Peyer's patch (tissue), 4 donors: ENCODE results near the gene ZW10. TPM values are rescaled to one million over a fixed set of nuclear protein-coding genes. Genes with fewer than 3 reads are reported as not detected.

Experiments
- DNase-seq, 3 donors: peaks; one replicate each; pipeline ENCODE4 v3.0.0-alpha.2; 2017 to 2019
- H3K27ac ChIP-seq, 4 donors: fragments of 200-600 bp; sonication (generic); one replicate each; pipeline ENCODE4 v1.5.1; 2016 to 2019
- H3K27me3 ChIP-seq, 2 donors: fragments of 200-600 bp; sonication (generic); one replicate each; pipeline ENCODE4 v1.5.1; 2019
- H3K36me3 ChIP-seq, 3 donors: fragments of 200-600 bp; sonication (generic); one replicate each; pipeline ENCODE4 v1.5.1; 2016 to 2019
- H3K4me1 ChIP-seq, 4 donors: fragments of 200-600 bp; sonication (generic); one replicate each; pipeline ENCODE4 v1.5.1; 2016 to 2019
- H3K4me3 ChIP-seq, 4 donors: fragments of 200-600 bp; sonication (generic); 1 replicate in 3 of 4; 2 replicates in 1 of 4; pipeline ENCODE4 v1.5.1; 2016 to 2019; ENCODE audit warnings: mild to moderate bottlenecking in 1 of 4
- H3K9me3 ChIP-seq, 4 donors: fragments of 200-600 bp; sonication (generic); one replicate each; pipeline ENCODE4 v1.5.1; 2016 to 2019; ENCODE audit warnings: mild to moderate bottlenecking in 1 of 4
- CTCF ChIP-seq, 6 experiments: fragments of 450-650 bp in 4 of 6; fragments of 200-600 bp in 2 of 6; sonication (generic) in 1 of 6; IDR thresholded peaks; one replicate each; pipeline ENCODE4 v1.5.1; 2017 to 2019; ENCODE audit warnings: antibody characterized with exemption in 6 of 6, mild to moderate bottlenecking in 3 of 6, moderate library complexity in 1 of 6
- POLR2A ChIP-seq, 2 donors: fragments of 450-650 bp; IDR thresholded peaks; one replicate each; pipeline ENCODE4 v1.5.1; 2017; ENCODE audit warnings: antibody characterized with exemption in 2 of 2, mild to moderate bottlenecking in 2 of 2, moderate library complexity in 2 of 2
- total RNA-seq, 4 donors: library from RNA; depleted of rRNA; stranded (reverse); fragments of >200 nt; gene quantifications; one replicate each; pipeline ENCODE4 v1.1.0, GENCODE V29; 2016

Gene ZW10
- total RNA-seq, 4 donors from 2014 or later, result 8.7 to 25.6 (median 9.7) TPM

GRCh38 chr11:113736323-113736722 lies 37.2 kb downstream of the ZW10 start:
- no peaks in the 10 kb centered on the region for H3K4me1 ChIP-seq
- H3K36me3 ChIP-seq, result peaks cover 0 to 77% (median 0%) of the 10 kb centered on the region in 3 donors
- H3K27me3 ChIP-seq, result no peaks in the 10 kb centered on the region
- TF ChIP-seq POLR2A (IDR thresholded peaks at IDR 0.05) (no peak), CTCF (IDR thresholded peaks at IDR 0.05) (no peak)
- no peak overlapping the region for H3K4me3 ChIP-seq
- no peak overlapping the region for H3K27ac ChIP-seq
- DNase-seq, result no peak
- no peaks in the 10 kb centered on the region for H3K9me3 ChIP-seq

GRCh38 chr11:113732092-113732491 lies 41.4 kb downstream of the ZW10 start:
- H3K4me1 ChIP-seq, result no peaks in the 10 kb centered on the region

DNA sequence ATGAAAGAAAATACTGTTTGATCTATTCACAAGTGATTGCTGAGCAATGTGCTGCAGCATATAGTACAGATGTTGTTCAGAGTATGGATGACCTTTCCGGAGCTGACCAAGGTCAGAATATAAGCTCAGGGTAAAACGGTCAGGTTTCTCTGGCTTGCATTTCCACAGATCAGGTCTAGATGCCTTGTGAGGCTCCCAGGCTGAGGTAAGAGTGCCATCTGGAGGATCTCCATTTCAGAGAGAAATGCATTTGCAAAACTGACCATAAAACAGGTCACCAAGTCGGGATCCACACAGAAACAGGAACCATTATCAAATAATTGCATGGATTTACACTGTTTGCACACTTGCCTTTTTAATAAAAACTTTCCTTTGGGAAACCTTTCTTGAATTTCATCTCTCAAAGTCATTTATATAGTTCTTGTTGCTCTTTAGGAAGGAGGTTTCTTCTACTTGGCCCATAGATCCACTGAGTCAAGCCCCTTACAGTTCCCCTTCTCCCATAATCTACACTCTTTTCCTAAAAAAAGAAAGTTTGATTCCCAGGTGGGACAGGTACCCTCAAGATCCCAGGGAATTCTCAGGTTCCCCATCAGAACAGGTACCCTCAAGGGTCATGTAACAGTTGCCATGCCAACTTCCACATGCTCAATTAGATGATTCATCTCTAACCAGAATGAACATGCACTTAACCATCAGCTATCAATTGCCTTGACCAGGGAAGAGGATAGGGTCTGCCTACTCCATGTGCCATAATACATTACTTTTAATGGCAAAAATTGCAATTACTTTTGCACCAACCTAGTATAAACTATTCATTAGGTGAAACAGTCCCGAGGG lies 42.4 kb downstream of the ZW10 start:
- Histone ChIP-seq H3K27me3 (no peaks in the 10 kb centered on the region), H3K4me1 (no peaks in the 10 kb centered on the region), H3K27ac (no peak overlapping the region), H3K9me3 (no peaks in the 10 kb centered on the region), H3K4me3 (no peak overlapping the region), H3K36me3 (peaks cover 0 to 26% (median 0%) of the 10 kb centered on the region in 3 donors)
- TF ChIP-seq CTCF (IDR thresholded peaks at IDR 0.05) (peak in 4 of 6 experiments; percentile 30 to 72 (median 68)), POLR2A (IDR thresholded peaks at IDR 0.05) (no peak)
- peak in 1 of 3 donors; percentile 57 for DNase-seq

More at GRCh38 chr11:113732092-113732491, 41.4 kb downstream of the ZW10 start:
- no peak for DNase-seq
- no peaks in the 10 kb centered on the region for H3K27me3 ChIP-seq
- H3K36me3 ChIP-seq, result peaks cover 0 to 36% (median 0%) of the 10 kb centered on the region in 3 donors
- TF ChIP-seq POLR2A (IDR thresholded peaks at IDR 0.05) (no peak), CTCF (IDR thresholded peaks at IDR 0.05) (no peak)
- H3K27ac ChIP-seq, result no peak overlapping the region
- no peaks in the 10 kb centered on the region for H3K9me3 ChIP-seq
- H3K4me3 ChIP-seq, result no peak overlapping the region

GRCh38 chr11:113729456-113729855 lies 44.0 kb downstream of the ZW10 start:
- TF ChIP-seq POLR2A (IDR thresholded peaks at IDR 0.05) (no peak), CTCF (IDR thresholded peaks at IDR 0.05) (no peak)
- H3K27ac ChIP-seq, result no peak overlapping the region
- peaks cover 0 to 4% (median 0%) of the 10 kb centered on the region in 4 donors for H3K4me1 ChIP-seq
- H3K36me3 ChIP-seq, result peaks cover 0 to 16% (median 0%) of the 10 kb centered on the region in 3 donors
- H3K4me3 ChIP-seq, result no peak overlapping the region
- no peaks in the 10 kb centered on the region for H3K9me3 ChIP-seq
- H3K27me3 ChIP-seq, result no peaks in the 10 kb centered on the region
- DNase-seq, result no peak

DNA sequence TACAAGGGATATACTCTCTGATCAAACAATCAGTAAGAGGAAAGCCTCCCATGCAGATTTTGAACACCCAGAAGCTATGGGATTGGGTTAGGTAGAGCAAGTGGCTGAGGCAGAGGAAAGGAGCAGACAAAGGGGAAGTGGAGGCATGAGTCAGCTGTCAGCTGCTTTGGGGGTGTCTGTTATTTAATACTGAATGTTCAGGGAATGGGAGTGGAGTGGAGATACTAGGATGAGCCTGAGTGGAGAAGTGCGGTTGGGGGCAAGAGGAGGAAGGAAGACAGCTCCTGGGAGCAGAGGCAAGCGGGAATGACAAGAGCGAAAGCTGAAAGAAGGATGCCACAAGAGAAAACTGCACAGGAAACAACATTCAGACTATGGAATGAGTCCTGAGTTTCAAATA lies 44.7 kb downstream of the ZW10 start:
- Histone ChIP-seq H3K27ac (no peak overlapping the region), H3K9me3 (no peaks in the 10 kb centered on the region), H3K4me3 (no peak overlapping the region), H3K27me3 (no peaks in the 10 kb centered on the region), H3K36me3 (peaks cover 0 to 9% (median 0%) of the 10 kb centered on the region in 3 donors), H3K4me1 (peaks cover 0 to 4% (median 0%) of the 10 kb centered on the region in 4 donors)
- TF ChIP-seq POLR2A (IDR thresholded peaks at IDR 0.05) (no peak), CTCF (IDR thresholded peaks at IDR 0.05) (no peak)
- no peak for DNase-seq
